Stimulated activated CD4-positive, alpha-beta T cell treated with anti-CD3 and anti-CD28 coated beads, Interleukin-1b, Interleukin-23, amount 100 ng/mL, for 48 hours (primary cell): Measurements from ENCODE around the gene OR2D3.
"Not testable (repeated sequence)": the region's sequence is repeated elsewhere in the genome, so short reads cannot be mapped to it uniquely, and the experiment has no call there.

Experiments
- DNase-seq: peaks from one replicate; pipeline ENCODE4 v3.0.0-alpha.2; 2020

The OR2D3 gene, protein sequence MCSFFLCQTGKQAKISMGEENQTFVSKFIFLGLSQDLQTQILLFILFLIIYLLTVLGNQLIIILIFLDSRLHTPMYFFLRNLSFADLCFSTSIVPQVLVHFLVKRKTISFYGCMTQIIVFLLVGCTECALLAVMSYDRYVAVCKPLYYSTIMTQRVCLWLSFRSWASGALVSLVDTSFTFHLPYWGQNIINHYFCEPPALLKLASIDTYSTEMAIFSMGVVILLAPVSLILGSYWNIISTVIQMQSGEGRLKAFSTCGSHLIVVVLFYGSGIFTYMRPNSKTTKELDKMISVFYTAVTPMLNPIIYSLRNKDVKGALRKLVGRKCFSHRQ

DNA sequence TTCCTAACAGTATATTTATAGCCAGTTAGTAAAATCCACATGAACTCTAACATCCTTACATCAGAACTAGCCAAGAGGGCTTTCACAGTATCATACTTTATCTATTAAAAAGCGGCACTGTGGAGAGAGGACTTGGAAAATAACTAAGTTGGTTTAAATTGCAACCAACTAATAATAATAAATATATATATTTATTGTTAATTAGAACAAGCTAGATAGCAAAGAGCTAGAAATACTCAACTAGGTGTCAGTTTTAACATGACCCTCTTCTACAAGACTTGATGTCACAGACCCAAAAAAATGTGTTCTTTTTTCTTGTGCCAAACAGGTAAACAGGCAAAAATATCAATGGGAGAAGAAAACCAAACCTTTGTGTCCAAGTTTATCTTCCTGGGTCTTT, at the start of gene OR2D3:
TSS of gene OR2D3 (plus strand) at position 301 of the 400 bp plus-strand sequence. CDS start at position 301, 0 bp downstream.
- no peak for DNase-seq

DNA sequence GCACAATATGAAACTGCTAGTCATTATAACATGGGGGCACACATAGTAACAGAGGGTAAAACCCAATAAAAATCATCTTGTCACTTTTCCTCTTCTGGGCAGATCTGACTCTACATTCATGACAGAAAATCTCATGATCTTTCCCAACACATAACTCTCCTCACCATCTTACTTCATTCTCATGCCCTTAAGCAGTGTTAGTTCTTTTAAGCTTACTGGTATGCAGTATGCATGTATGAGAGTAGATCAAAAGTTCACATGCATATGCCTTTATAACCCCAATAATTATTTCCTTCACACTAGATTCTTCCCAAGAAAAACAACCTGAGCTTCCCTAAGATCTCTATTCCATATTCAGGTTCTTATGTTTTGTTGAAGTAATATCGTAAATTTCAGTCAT, 49.5 kb upstream of the OR2D3 start:
- no peak for DNase-seq

DNA sequence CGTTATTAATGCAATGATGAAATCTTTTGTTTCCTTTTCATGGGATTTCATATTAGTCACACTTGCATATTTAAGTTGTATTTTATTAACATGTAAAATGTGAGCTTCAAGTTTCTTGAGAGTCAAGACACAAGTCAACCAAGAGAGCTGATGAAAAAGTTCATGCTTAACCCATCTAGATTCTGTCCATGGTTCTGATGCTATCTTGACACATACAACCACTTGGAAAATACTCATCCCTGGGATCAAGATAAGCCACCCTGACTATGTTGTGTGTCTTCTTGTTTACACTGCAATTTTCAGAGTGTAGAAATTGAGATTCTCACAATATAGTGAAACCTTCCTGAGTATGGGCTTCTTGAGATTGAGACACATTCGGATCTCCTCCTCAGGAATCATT, 45.0 kb upstream of the OR2D3 start:
- no peak for DNase-seq

DNA sequence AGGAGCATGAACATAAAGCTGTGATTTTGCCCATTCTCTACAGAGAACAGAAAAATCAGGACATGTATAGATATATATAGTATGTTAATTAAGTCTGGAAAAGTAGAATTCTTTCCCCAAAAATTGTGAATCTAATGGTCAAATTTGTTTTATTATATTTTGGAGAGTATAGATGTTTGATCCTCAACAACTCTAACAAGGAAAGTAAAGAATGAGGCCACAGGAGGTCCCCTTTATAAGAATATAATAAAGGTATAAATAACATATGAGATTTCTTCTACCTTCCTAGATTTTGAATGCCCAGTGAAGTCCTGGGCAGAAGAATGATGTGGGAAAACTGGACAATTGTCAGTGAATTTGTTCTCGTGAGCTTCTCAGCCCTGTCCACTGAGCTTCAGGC, 44.5 kb upstream of the OR2D3 start, which contains the start of gene OR10A4:
TSS of gene OR10A4 (plus strand) at position 301 of the 400 bp plus-strand sequence. CDS start at position 324, 23 bp downstream.
- no peak for DNase-seq

DNA sequence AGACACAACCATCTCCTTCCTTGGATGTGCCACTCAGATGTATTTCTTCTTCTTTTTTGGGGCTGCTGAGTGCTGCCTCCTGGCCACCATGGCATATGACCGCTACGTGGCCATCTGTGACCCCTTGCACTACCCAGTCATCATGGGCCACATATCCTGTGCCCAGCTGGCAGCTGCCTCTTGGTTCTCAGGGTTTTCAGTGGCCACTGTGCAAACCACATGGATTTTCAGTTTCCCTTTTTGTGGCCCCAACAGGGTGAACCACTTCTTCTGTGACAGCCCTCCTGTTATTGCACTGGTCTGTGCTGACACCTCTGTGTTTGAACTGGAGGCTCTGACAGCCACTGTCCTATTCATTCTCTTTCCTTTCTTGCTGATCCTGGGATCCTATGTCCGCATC, 43.9 kb upstream of the OR2D3 start:
- no peak for DNase-seq

DNA sequence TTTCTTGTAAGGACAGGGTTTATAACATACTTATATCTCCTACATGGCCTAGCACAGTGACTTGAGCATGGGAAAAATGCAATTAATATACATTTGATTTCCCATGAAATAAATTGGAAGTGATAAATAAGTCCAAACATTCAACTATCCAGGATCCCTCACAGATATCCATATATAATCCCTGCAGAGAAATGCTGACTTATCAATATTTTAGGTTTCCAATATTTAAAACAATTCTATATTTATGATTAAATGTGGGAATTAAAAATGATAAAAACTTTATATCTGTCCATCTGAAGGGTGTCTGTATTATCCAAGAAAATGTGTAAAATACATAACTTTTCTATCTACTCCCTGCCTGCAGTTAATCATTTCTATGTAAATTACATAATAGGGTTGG, 38.1 kb upstream of the OR2D3 start:
- no peak for DNase-seq

DNA sequence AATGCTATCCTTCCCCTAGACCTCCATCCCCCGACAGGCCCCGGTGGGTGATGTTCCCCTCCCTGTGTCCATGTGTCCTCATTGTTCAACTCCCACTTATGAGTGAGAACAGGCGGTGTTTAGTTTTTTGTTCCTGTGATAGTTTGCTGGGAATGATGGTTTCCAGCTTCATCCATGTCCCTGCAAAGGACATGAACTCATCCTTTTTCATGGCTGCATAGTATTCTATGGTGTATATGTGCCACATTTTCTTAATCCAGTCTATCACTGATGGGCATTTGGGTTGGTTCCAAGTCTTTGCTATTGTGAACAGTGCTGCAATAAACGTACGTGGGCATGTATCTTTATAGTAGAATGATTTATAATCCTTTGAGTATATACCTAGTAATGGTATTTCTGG, 33.1 kb upstream of the OR2D3 start:
- not testable (repeated sequence) for DNase-seq

DNA sequence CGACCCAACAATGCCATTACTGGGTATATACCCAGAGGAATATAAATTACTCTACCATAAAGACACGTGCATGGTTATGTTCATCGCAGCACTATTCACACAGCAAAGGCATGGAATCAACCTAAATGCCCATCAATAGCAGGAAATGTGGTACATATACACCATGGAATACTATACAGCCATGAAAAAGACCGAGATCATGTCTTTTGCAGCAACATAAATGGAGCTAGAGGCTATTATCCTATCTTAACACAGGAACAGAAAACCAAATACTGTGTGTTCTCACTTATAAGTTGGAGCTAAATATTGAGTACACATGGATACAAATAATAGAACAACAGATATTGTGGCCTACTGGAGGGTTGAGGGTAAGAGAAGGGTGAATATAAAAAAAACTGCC, 32.0 kb upstream of the OR2D3 start:
- DNase-seq: no peak

DNA sequence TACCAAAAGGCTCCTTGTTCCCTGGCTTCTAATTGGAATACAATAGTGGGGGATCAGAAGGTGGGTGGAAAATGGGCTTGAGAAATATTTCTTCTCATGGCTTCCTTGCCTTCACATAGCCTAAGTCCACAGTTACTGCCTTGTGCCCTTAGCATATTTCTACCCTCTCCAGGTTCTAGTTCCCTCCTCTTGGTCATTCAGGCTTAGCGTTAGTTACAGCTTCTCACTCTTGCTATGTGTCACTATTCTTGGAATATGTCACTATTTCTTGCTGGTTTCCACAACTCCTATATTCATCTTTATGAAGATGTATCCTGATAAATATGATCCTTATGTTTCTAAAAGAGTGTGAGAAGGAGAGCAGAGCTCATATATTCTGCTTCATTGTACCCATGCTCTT, 31.0 kb upstream of the OR2D3 start:
- DNase-seq: no peak

DNA sequence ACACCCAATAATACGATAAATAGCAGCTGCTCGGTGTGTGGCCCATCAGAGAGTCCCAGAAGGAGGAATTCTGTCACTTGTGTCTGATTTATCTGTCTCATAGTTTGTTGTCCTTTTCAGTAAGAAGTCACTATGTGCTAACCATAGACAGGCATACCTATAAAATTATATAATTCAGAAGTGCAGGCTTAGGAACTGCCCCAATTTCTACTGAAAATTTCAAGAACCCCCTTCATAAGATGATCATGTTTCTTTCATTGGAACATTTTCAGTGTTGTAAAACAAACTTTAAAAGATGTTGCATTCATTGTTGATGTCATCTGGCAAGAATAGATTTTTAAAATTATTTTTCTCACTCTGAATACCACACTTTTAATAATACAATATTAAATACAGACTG, 28.4 kb upstream of the OR2D3 start, which contains the start of gene OR2D2:
TSS of gene OR2D2 (minus strand) at position 101 of the 400 bp plus-strand sequence. CDS start at position 101, 0 bp downstream.
- no peak for DNase-seq

DNA sequence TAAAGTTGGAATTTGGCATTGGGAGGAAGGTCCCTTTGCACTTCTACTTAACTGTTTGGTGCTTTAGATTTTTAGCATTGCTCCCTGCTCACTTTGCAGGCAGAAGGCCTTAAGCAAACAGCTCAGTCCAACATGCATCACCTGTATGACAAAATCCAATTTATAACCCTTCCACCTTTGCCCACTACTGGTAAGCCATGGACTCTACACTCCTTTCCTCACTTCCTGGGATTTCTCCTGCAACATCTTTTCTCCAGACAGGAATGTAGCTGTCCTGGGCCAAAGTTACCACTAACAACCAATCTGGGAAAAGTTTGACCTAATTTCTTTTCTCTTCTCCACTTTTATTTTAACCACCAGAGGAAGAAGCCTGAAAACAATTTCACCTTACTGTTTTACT, 26.7 kb upstream of the OR2D3 start:
- DNase-seq: no peak

DNA sequence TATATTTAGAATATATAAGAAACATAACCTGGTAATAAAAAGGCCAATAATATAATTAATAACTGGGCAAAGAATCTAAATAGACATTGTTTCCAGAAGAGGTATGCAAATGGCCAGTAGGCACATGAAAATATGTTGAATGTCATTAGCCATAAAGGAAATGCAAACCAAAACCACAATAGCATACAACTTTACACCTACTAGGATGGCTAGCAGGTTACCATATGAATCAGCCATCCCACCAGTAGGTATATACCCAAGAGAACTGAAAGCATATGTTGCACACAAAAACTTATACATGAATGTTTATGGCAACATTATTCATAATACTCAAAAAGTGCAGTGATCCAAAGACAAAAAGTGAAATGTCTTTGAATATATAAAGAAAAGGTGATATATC, 25.8 kb upstream of the OR2D3 start:
- DNase-seq: no peak

DNA sequence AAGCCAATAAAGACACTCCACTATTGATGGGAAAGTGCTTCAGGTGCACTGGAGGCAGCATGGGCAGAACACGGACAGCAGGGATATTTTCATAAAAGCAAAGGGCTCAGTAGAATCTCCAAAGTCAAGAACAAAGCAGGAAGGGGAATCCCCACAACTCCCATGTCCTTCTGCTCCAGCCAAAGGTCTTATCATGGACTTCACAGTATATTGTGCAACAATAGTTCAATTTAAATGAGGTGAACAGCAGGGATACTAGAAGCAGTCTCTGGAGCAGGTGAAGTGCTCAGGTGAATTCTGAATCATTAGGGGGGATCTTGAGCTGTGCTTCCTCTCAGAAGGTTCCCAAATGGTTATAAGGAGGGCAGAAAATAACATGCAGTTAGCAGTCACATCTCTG, 21.9 kb upstream of the OR2D3 start:
- DNase-seq: no peak

DNA sequence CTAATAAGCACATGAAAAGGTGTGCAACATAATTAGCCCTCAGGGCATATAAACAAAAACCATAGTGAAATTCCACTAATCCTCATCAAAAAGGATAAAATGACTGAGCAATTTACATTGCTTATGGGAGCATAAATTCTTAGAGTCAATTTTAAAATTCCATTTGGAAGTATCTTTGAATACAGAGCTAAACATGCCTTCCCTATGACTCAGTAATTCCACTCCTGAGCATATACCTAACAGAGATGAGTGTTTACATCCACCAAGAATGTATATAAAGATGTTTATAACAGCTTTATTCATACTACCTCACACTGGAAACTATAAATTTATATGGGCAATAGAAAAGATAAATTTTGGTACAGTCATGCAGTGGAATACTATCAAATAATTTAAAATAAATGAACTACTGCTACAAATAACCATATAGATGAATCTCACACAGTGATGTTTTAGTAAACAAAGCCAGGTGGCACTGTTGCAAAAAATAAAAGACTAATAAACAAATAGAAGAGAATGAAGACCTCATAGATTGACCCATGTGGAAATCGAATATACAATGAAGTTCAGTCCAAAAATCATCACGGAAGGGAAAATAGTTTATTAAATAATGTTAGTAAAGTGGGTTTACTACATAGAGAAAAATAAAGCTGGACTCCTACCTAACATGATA, 20.3 kb upstream of the OR2D3 start:
- no peak for DNase-seq

DNA sequence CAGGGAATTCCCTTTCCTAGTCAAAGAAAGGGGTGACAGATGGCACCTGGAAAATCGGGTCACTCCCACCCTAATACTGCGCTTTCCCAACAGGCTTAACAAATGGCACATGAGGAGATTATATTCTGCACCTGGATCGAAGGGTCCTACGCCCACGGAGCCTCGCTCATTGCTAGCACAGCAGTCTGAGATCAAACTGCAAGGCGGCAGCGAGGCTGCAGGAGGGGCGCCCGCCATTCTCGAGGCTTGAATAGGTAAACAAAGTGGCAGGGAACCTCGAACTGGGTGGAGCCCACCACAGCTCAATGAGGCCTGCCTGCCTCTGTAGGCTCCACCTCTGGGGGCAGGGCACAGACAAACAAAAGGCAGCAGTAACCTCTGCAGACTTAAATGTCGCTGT, 16.0 kb upstream of the OR2D3 start:
- not testable (repeated sequence) for DNase-seq

DNA sequence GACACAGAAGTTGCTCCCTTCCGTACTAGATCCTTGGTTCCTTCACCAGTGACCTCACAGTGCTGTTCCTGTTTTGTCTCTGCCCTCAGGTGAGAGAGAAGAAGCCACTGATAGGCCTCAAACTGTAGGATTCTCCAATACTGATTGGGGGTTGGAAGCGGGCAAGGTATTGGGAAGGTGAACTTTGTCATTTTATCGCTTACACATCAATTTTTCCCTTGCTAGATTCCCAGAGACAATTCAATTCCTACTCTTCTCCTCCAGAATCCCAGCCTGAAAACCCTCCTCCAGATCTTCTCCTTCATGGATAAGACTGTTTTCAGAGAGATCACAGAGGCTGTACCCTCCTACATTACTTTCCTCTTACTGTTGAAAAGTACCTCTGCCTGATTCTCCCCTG, 9.4 kb upstream of the OR2D3 start:
- DNase-seq: no peak

DNA sequence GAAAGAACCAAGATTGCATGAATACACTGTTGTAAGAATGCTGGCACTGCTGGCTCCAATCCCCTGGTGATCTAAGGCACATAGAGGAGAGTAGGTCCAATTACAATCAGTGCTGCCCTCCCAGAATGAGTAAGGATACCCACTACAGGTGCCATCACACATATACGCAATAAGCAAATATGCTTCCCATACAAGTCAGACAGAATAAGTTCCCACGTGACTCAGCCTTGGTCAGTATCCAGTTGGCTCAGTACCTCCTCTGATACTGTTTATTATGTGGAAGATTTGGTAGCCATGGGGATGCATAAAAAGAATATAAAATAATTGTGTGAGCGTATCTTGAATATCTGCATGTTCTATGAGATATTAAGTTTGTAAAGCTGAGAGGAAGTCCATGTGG, 8.9 kb upstream of the OR2D3 start:
- no peak for DNase-seq

DNA sequence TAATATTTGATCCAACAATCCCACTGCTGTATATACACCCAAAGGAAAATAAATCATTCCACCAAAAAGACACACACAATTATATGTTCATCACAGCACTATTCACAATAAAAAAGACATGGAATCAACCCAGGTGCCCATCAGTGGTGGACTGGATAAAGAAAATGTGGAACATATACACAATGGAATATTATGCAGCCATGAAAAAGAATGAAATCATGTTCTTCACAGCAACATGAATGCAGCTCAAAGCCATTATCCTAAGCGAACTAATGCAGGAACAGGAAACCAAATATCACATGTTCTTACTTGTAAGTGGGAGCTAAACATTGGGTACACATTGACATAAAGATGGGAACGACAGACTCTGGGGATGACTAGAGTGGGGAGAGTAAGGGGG, 1.1 kb upstream of the OR2D3 start:
- no peak for DNase-seq

DNA sequence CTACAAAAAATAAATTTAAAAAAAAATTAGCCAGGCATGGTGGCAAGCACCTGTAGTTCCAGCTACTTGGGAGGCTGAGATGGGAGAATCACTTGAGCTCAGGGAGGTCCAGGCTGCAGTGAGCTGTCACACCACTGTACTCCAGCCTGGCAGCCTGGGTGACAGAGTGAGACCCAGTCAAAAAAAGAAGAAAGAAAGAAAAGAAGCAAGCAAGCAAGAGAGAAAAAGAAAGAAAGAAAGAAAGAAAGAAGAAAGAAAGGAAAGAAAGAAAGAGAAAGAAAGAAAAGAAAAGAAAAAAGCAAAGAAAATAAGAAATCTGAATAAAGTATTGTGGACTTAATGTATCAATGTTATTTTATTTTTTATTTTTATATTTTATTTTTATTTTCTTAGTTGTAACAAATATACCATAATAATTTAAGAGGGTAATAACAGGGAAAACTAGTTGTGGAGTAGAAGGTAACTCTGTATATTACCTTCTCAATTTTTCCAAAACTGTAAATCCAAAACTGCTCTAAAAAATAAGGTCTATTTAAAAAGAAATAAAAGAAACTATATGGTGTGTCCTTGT, 4.3 kb downstream of the OR2D3 start:
- no peak for DNase-seq

DNA sequence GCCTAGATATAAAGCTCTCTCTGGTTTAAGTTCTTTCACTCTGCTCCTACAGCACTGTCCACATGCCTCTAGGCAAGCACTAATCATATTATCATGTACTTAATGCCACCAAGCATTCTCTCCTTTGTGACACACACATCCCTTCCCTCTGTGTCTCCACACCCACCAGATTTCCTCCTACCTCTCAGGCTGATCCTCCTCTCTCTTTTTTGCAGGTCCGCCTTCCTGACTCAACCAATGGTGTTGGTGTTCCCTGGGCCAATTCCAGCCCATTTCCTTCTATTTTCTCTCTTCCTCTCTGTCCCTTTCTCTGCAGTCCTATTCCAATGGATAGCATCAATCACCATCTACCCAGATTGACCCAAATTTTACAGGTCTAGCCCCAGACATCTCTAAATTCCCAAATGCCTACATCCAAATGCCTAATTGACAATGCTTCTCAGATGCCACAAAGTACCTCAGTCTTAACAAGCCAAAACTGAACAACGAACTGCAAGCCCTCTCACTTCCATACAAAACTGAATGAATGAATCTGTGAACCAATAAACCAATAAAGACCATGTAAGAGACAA, 4.9 kb downstream of the OR2D3 start:
- DNase-seq: no peak

DNA sequence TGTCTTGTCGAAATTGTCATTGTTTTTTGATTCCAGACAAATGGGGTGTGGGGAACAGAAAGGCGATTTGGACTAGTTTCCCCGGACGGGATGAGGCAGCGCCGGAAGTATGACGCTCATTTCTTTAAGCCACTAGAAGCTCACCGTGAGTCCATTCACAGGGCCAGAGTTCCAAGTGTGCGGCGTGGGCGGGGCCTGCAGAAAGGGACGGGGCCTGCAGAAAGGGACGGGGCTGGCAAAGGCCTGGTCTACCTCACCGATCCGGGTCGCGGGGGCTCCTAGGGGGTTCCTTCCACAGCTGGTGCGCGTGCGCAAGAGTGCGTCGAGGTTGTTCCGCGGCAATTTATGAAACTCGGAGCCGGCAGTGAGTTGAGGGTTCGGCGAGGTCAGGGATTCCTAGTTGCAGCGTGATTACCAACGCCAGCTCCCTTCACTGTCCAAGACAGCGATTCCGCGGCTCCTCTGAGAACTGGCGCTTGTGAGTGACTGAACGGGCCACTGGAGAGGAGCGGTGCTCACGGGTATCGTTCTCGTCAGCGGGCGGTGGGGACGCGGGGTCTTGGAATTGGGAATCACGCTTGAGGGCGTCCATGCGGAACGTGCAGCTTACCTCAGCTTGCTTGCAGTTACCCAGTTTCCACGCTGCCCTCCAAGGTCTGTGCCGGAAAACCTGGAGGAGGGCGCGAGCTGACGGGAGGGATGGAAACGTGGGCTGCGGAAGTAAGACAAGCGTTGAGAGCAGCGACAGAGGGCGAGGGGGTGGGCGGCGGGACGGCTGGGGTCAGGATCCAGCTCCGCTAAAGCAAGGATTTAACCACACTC, 5.6 kb downstream of the OR2D3 start, which contains the start of gene ZNF215:
TSS of gene ZNF215 (plus strand) at position 219 of the 822 bp plus-strand sequence. CDS start 5,847 bp downstream, outside the sequence.
- peak; percentile 42 for DNase-seq

DNA sequence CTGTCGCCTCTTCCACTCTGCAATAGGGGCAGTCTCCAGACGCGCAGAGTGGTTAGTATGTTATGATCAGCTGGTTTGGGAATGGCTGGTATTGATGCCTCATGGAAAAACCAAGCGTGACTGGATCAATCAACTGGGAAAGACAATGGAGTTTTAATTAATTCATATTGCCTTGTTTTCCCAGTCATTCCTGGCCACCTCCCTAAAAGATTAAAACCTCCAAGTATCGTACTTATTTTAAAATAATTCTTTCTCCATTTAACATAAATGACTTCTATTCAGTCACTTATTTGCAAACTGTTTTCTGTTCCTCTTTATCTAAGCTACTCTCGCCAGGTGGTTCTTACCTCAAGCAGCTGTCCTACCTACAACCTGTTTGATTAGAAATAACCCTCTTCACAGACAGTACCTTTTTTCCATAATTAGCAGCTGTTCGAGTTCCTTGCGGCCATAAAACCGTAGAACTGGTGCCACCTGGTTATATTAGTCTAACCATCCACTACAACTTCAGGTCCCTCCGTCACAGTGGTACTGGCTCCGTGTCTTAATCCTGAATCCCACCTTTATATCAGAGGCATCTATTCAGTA, 6.3 kb downstream of the OR2D3 start:
- DNase-seq: no peak
